Tibial nerve (tissue), 4 donors: ENCODE results near the gene MACF1.

Experiments used
- CTCF ChIP-seq, 5 experiments: fragments of 200-600 bp in 3 of 5; fragments of 450-650 bp in 2 of 5; sonication (generic) in 3 of 5; IDR thresholded peaks; one replicate each; pipeline ENCODE4 v1.5.1; 2016 to 2019; ENCODE audit warnings: antibody characterized with exemption in 5 of 5, mild to moderate bottlenecking in 3 of 5, moderate library complexity in 2 of 5
- EP300 ChIP-seq, 2 donors: sonication (generic); formaldehyde crosslinking; IDR thresholded peaks; one replicate each; pipeline ENCODE4 v1.6.1; 2017; ENCODE audit warnings: antibody characterized with exemption in 2 of 2, mild to moderate bottlenecking in 1 of 2
- POLR2A ChIP-seq, 2 donors: fragments of 450-650 bp; IDR thresholded peaks; one replicate each; pipeline ENCODE4 v1.6.1; 2017; ENCODE audit warnings: antibody characterized with exemption in 2 of 2, mild to moderate bottlenecking in 2 of 2, moderate library complexity in 2 of 2

DNA sequence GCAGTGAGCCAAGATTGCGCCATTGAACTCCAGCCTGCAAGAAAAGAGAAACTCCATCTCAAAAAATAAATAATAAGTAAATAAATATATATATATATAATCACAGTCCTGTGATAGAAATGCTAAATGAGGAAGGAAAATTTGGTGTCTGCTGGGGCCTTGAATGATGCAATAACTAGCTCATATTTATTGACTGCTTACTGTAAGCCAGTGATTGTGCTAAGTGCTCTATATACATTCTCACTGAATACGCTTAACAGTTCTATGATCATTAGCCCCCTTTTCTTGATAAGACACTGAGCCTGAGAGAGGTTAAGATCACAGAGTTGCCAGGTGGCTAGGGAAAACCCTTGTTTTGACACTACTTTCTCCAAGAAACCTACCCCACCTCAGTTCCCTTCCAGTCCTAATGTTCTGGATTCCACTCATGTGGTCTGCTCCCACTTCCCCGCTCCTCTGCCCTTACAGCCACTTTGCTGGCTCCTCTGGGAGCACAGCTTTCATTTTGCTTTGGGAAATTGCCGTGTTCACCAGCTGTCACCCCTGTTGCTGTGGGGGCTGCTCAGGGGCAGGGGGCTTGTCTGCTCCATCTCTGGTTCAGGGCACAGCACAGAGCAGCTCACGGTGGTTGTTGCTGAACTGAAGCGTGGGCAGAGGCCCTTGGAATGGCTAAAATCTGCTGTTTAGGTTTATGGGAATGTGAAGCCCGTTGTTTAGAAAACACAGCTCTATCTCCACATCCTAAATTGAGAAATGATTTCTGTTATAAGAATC lies 284.5 kb downstream of the MACF1 start:
- TF ChIP-seq POLR2A (IDR thresholded peaks at IDR 0.05) (no peak), CTCF (IDR thresholded peaks at IDR 0.05) (no peak), EP300 (IDR thresholded peaks at IDR 0.05) (no peak)
